Mesodermal cell (in vitro differentiated cells): ENCODE data around the gene SLC35F6.
"Not testable (repeated sequence)": the region's sequence is repeated elsewhere in the genome, so short reads cannot be mapped to it uniquely, and the experiment has no call there.

ENCODE experiments used
- H3K27ac ChIP-seq: 2 replicates; pipeline ENCODE4 v1.7.0; 2013; ENCODE audit warnings: mild to moderate bottlenecking, low read depth, low read length, moderate library complexity; ENCODE audit not compliant: severe bottlenecking
- H3K36me3 ChIP-seq: 2 replicates; pipeline ENCODE4 v1.7.1; 2013; ENCODE audit warnings: mild to moderate bottlenecking, low read length, moderate library complexity; ENCODE audit not compliant: control insufficient read depth, insufficient read depth
- H3K4me1 ChIP-seq: one replicate; pipeline ENCODE4 v1.7.1; 2013; ENCODE audit warnings: mild to moderate bottlenecking, low read length; ENCODE audit not compliant: insufficient read depth, control insufficient read depth, poor library complexity, severe bottlenecking
- H3K4me3 ChIP-seq: 2 replicates; pipeline ENCODE4 v1.7.0; 2013; ENCODE audit warnings: low read length, control low read depth, mild to moderate bottlenecking; ENCODE audit not compliant: insufficient read depth, poor library complexity, severe bottlenecking; ENCODE audit errors: extremely low read depth
- H3K9me3 ChIP-seq: 2 replicates; pipeline ENCODE4 v1.7.1; 2013; ENCODE audit warnings: mild to moderate bottlenecking, low read length, moderate library complexity; ENCODE audit not compliant: control insufficient read depth
- WGBS, 2 experiments: methylation state at CpG; one replicate each; pipeline ENCODE4 v1.1.5; 2013; ENCODE audit warnings: missing lambda C conversion rate in 2 of 2; ENCODE audit not compliant: insufficient coverage in 2 of 2; 5-methylcytosine and 5-hydroxymethylcytosine counted together

The SLC35F6 gene

DNA sequence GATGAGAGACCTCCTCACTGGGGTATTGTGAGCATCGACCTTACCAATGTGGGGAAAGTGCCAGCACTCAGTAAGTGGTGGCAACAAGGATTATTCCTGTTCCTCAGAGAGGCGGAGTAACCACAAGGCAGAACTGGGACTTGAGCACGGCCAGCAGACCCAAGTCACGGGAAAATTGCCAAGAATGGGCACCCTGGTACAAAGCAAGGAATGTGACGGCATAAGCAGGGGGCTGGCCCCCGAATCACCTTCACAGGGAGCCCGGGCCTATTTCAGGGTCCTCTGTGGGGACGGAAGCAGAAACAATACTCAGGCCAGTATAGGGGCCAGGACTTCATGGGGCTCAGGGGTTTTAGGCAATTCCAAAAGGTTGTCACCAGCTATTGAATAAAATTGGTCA lies 47.2 kb downstream of the SLC35F6 start:
- no peak overlapping the region for H3K4me3 ChIP-seq
- no peak overlapping the region for H3K27ac ChIP-seq
- peaks cover 6% of the 10 kb centered on the region for H3K4me1 ChIP-seq
- H3K36me3 ChIP-seq = no peaks in the 10 kb centered on the region
- 80 to 83% methylated on average over 8 of the region's 8 CpGs for WGBS, 2 experiments
- no peaks in the 10 kb centered on the region for H3K9me3 ChIP-seq

DNA sequence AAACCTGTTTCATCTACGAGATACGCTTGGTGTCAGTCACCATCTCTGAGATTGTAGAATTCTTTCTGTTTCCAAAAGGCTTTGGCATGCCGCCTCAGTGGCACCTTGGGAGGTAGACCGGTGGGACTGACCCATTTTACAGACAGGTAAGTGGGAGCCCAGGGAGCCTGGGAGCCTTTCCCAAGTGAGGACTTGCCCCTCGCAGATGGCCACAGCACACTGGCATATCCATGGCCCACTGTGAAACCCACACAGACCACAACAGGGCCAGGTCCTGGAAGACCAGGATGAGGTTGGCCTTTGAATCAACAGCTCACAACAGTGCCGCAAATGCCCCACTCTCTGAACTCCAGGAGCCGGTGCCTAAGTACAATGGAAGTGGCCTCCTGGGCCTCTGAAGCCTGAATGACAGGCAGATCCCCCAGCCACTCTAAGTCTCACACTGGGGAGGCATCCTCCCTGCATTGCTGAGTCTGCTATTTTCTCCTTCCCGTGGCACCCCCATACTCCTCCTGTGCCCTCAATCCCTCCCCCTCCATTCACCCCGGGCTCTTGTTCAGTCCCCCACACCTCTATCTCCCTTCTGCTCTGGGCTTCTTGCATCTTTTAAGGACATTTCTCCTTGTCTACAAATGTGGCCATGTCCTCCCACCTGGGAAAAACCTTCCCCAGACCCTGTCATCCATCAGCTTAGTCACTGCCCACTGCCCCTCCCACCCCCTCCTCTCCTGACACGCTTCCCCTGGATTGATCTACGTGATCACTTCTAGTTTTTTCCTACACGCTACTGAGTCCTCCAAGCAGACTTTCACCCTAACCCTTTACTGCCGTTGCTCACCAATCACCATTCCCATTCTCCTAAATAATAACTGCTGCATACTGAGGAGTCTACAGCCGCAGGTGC lies 48.0 kb downstream of the SLC35F6 start:
- no peak overlapping the region for H3K4me3 ChIP-seq
- H3K27ac ChIP-seq = no peak overlapping the region
- WGBS, 2 experiments = 72 to 76% methylated on average over 12 to 14 of the region's 14 CpGs

DNA sequence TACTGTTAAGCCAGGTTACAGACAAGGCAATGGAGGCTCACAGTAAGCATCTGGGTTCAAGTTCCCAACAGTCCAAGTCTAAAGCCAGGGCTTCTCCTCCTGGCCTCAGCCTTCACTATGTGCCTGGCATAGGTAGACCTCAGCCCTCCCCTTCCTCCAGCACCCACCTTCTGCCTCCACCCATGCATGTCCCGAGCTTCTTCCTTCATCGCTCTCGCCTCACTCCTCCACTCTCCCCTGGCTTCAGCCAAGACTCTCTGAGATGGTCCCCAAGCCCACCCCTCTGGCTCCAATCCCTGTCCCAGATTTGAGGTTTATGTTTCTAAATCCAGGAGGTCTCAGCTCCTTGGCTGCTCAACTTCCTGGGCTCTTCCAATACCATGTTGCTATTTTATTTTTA lies 48.6 kb downstream of the SLC35F6 start:
- Histone ChIP-seq H3K4me3 (no peak overlapping the region), H3K27ac (no peak overlapping the region), H3K36me3 (no peaks in the 10 kb centered on the region), H3K4me1 (peaks cover 4% of the 10 kb centered on the region), H3K9me3 (no peaks in the 10 kb centered on the region)
- WGBS, 2 experiments = 91 to 100% methylated on average over 3 of the region's 3 CpGs

More for the DNA sequence above, 48.0 kb downstream of the SLC35F6 start:
- Histone ChIP-seq H3K36me3 (no peaks in the 10 kb centered on the region), H3K4me1 (peaks cover 6% of the 10 kb centered on the region), H3K9me3 (no peaks in the 10 kb centered on the region)

- H3K36me3 ChIP-seq, H3K27ac ChIP-seq, H3K4me1 ChIP-seq, H3K4me3 ChIP-seq, H3K9me3 ChIP-seq: not testable (repeated sequence)
- WGBS, 2 experiments = 97 to 98% methylated on average over 41 to 51 of the region's 52 CpGs
Observed at GRCh38 chr2:26814072-26814765, 50.1 kb downstream of the SLC35F6 start.

DNA sequence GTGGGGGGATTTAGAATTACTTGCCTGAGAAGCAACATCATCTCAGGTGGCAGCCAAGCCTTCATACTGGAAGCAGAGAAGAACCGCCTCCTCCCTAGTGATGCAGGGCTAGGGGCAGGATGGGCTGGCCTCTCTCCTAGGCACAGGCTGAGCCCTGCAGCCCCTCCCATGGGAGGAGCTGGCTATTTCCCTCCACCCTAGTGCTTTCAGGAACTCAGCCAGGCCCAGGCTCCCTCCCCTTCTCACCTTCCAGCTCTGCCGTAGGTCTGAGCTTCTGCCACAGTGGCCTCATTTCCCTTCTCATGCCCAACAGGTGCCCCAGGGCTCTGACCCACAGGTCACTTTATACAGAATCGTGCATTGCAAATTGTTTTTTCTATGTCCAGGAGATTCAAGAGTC lies 52.8 kb downstream of the SLC35F6 start:
- H3K27ac ChIP-seq = no peak overlapping the region
- WGBS, 2 experiments = 54 to 72% methylated on average over 2 to 3 of the region's 3 CpGs

GRCh38 chr2:26818255-26818654 lies 54.2 kb downstream of the SLC35F6 start:
- H3K4me1 ChIP-seq = no peaks in the 10 kb centered on the region

More for the DNA sequence above, 52.8 kb downstream of the SLC35F6 start:
- Histone ChIP-seq H3K36me3 (no peaks in the 10 kb centered on the region), H3K9me3 (no peaks in the 10 kb centered on the region), H3K4me1 (no peaks in the 10 kb centered on the region), H3K4me3 (no peak overlapping the region)

GRCh38 chr2:26818972-26819371 lies 54.9 kb downstream of the SLC35F6 start:
- Histone ChIP-seq H3K9me3 (no peaks in the 10 kb centered on the region), H3K4me1 (no peaks in the 10 kb centered on the region)
- 87 to 89% methylated on average over 5 to 6 of the region's 6 CpGs for WGBS, 2 experiments

More at GRCh38 chr2:26818255-26818654, 54.2 kb downstream of the SLC35F6 start:
- Histone ChIP-seq H3K27ac (no peak overlapping the region), H3K4me3 (no peak overlapping the region), H3K36me3 (no peaks in the 10 kb centered on the region), H3K9me3 (no peaks in the 10 kb centered on the region)
- 72 to 82% methylated on average over 3 to 4 of the region's 5 CpGs for WGBS, 2 experiments

GRCh38 chr2:26820932-26821331 lies 56.8 kb downstream of the SLC35F6 start:
- no peak overlapping the region for H3K4me3 ChIP-seq
- 81 to 93% methylated on average over 3 to 4 of the region's 7 CpGs for WGBS, 2 experiments

More at GRCh38 chr2:26818972-26819371, 54.9 kb downstream of the SLC35F6 start:
- no peaks in the 10 kb centered on the region for H3K36me3 ChIP-seq
- no peak overlapping the region for H3K27ac ChIP-seq
- no peak overlapping the region for H3K4me3 ChIP-seq

GRCh38 chr2:26822877-26823276 lies 58.8 kb downstream of the SLC35F6 start:
- 97 to 100% methylated on average over 1 to 5 of the region's 6 CpGs for WGBS, 2 experiments
- Histone ChIP-seq H3K36me3 (no peaks in the 10 kb centered on the region), H3K9me3 (no peaks in the 10 kb centered on the region), H3K4me1 (no peaks in the 10 kb centered on the region), H3K27ac (no peak overlapping the region), H3K4me3 (no peak overlapping the region)

More at GRCh38 chr2:26820932-26821331, 56.8 kb downstream of the SLC35F6 start:
- H3K36me3 ChIP-seq = no peaks in the 10 kb centered on the region
- H3K27ac ChIP-seq = no peak overlapping the region
- no peaks in the 10 kb centered on the region for H3K4me1 ChIP-seq
- no peaks in the 10 kb centered on the region for H3K9me3 ChIP-seq
